Myometrial cell (primary cell): ENCODE results near the gene PLEKHN1. TPM values are rescaled to one million over a fixed set of nuclear protein-coding genes. Genes with fewer than 3 reads are reported as not detected.

Source experiments
- total RNA-seq: library from RNA; depleted of rRNA; stranded (reverse); fragments of >200 nt; gene quantifications from 2 replicates; pipeline ENCODE4 v1.2.3, GENCODE V29; 2015

Gene PLEKHN1, protein sequence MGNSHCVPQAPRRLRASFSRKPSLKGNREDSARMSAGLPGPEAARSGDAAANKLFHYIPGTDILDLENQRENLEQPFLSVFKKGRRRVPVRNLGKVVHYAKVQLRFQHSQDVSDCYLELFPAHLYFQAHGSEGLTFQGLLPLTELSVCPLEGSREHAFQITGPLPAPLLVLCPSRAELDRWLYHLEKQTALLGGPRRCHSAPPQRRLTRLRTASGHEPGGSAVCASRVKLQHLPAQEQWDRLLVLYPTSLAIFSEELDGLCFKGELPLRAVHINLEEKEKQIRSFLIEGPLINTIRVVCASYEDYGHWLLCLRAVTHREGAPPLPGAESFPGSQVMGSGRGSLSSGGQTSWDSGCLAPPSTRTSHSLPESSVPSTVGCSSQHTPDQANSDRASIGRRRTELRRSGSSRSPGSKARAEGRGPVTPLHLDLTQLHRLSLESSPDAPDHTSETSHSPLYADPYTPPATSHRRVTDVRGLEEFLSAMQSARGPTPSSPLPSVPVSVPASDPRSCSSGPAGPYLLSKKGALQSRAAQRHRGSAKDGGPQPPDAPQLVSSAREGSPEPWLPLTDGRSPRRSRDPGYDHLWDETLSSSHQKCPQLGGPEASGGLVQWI
- 0.29 and 1.8 TPM in 2 replicates for total RNA-seq

DNA sequence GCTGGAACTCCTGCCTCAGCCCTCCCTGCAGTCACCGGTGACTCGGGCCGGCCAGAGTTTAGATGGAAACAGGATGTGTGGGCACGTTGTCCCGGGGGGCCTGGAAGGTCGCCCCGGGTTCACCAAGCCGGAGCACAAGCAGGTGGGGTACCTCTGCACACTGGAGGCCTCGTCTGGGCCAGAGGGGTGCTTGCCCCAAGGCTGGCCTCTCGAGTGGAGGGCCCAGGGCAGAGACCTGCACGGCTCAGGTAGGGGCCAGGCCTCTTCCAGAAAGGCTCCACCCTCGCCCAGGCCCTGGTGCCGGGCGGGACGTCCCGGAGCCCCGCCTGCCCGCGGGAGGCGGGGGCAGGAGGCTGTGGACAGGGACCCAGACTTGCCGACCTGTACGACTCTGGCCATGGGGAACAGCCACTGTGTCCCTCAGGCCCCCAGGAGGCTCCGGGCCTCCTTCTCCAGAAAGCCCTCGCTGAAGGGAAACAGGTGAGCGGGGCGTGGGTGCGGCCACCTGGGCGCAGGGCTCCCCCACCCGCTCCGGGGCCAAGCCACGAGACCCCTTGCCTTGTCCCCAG lies at the start of gene PLEKHN1:
Gene PLEKHN1 (plus strand): TSS at position 348 of the 569 bp plus-strand sequence. CDS start 50 bp downstream, at position 398.

DNA sequence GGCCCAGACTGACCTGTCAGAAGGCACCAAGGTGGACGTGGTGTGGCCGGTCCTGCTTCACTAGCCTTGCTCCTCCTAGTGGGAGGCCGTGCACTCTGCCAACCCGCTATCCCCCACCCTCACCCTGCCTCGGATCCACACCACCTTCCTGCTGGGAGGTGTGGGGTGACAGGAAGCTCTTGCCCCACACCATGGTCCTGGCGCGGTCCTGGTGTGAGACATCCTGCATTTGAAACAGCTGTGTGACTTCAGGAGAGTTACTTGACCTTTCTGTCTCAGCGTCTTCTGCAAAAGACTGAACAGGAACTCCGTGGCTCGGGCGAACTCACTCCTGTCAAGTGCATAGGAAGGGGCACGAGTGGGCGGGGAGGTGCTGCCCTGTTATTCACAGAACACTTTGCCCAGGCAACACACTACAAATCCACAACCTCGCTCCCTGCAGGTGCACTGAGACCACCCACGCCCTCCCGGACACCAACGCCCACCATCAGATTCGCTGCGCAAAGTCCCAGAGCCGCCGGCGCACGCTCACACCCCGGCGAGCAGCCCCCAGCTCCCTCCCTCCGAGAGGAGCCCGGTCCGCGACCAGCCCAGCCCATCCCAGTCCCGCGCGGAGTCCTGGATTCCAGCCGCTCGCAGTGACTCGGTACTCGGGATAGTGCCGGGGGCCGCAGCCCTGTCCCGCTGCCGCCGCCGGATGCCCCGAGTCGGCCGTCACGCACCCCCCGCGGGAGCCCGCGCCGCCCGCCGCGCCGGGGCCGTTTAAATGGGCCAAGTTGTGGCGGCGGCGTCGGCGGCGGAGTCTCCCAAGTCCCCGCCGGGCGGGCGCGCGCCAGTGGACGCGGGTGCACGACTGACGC lies 42.9 kb upstream of the PLEKHN1 start, which contains the start of gene SAMD11:
Gene SAMD11 (plus strand): TSS at position 793 of the 860 bp plus-strand sequence. CDS start 509 bp downstream, outside the sequence.

DNA sequence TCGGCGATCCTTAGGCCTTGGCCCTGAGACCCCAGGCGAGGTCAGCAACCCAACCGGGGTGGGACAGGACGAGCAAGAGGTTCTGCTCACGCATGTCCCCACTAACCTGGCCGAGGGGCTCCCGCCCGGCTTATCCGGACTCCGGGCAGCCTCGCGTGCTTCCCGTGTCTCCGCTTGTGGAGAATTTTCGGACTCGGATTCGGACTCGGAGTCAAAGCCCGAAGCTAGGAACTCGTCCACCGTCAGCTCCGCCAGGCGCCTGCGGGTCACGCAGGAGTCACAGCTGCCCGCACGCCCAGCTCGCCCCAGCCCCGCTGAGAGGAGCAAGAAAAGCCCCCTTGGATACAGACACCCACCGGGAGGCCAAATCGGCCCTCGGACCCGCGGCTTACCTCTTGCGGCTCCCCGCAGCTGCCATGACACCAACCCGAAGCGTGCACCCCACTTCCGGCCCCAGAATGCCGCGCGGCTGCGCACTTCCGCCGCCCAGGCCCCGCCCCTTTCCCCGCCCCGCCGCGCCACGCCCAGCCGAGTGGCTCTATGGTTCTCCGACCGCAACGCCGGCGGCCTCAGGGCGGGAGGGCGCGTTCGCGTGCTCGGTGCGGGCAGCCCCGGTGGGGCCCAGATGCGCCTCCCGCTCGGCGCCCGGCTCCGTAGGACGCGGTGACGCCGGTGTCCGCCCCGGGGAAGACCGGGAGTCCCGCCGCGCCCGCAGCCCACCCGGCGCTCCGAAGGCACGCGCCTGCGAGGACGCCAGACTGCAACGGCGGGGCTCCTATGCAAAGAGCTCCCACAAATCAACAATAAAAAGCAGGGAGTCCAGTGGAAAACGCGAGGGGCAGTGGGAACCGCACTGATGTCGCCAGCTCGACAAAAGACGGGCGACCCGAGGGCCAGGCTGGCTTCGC lies 7.2 kb upstream of the PLEKHN1 start, which contains the start of gene NOC2L:
Gene NOC2L (minus strand): TSS at position 434 of the 908 bp plus-strand sequence. CDS start 16 bp downstream, at position 418.

DNA sequence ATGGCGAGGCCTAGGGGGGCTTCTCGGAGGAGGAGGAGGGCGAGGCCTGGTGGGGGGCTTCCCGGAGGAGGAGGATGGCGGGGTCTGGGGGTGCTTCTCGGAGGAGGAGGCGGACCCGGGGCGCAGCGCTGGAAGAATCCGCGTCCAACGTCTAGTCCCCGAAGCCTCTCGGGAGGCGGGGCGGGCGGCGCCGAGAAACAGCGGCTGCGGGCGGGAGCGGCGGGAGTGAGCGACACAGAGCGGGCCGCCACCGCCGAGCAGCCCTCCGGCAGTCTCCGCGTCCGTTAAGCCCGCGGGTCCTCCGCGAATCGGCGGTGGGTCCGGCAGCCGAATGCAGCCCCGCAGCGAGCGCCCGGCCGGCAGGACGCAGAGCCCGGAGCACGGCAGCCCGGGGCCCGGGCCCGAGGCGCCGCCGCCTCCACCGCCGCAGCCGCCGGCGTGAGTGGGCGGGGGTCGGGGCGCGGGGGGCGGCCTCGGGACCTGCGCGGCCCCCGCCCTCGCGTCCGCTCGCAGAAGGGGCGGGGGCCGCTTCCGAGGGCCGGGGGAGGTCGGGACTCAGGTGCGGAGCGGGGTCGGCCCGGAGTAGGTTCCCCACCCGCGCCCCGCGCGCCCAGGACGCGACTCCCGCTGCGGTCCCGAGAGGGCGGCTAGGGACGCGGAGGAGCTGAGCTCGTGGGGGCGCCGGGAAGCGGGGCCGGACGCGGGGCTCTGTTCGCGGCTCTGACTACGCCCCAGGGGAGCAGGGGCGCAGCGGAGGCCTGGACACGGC lies 5.7 kb upstream of the PLEKHN1 start, which contains the start of gene KLHL17:
Gene KLHL17 (plus strand): TSS at position 222 of the 769 bp plus-strand sequence. CDS start 110 bp downstream, at position 332.

DNA sequence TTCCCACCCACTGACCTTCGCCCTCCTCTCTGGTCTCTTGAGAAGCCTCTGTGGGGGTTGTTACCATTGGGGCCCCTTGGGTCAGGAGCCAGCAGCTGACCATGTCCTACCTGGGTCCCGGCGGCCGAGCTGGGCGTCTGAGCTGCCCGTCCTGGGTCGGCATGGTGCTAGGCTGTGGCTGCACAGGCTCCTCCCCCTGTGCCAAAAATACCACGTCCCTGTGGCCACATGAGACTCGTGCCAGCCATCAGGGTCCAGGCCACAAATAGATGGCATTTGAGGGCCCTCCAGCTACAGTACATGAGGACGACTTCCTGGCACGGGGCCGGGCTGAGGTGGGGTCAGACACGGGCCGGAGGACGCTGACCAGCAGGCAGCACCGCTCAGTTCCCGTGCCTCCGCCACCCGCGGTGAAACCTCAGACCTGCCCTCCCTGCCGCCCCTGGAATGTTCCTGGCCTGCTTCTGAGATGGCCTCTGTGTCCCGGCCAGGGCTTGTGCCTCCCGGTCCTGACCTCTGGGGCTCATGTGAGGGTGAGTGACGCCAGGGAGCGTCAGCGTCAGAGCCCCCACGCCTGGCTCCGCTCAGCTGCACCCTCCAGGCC lies 15.8 kb downstream of the PLEKHN1 start, which contains the start of gene PERM1:
Gene PERM1 (minus strand): TSS at position 139 of the 604 bp plus-strand sequence. CDS start 1,064 bp downstream, outside the sequence.

DNA sequence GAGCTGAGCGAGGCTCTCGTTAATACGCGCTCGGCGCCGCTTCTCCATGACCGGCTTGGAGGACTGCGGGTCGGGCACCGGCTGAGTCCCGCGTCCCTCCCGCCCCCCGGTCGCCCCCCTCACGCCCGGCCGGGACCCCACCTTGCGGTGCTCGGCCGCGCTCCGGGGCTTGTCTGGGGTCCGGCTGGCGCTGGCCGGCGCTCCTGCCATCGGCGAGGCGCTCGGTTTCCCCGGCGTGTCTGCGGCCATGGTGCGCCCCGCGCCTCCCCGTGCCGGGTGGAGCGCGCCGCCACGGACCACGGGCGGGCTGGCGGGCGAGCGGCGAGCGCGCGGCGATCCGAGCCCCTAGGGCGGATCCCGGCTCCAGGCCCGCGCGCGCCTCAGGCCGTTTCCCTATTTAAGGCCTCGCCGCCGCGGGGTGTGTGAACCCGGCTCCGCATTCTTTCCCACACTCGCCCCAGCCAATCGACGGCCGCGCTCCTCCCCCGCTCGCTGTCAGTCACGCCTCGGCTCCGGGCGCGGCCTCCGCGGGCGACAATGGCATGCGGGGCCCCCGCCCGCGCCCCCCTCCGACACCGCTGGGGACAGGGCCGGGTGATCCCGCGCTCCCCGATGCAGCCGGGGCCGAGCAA lies 33.6 kb downstream of the PLEKHN1 start, which contains the start of gene HES4:
Gene HES4 (minus strand): TSS at position 373 of the 632 bp plus-strand sequence. CDS start 124 bp downstream, at position 249.

DNA sequence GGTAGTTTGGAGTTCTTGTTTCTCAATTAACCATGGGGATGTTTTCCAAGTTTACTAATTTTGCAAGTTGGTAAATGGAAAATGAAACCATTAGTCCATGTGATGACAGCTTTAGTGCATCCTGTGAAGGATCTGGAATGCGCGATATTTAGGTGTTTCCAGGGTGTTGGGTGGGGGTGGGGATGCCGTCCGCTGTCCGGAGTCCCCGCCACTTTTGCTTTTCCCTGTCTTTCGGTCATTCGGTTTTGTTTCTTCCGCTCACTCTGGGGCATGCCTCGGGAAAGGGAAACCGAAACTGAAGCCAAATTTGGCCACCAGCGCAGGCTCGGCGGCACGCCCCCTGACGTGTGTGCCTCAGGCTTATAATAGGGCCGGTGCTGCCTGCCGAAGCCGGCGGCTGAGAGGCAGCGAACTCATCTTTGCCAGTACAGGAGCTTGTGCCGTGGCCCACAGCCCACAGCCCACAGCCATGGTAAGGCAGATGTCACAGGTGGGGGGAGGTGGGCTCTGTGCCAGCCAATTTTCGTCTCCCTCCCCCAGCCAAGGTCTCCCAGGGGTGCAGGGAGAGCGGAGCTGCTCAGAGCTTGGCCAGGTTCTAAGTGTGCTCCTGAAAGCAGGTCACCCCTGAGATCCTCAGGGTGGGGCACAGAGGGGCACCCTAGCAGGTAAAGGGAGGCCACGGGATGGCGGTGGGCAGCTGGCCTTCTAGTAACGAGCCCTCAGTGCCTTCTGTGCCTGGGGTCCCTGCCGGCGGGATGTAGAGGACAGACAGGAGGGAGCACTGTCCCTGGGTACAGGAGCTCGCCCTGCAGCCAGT lies 47.0 kb downstream of the PLEKHN1 start, which contains the start of gene ISG15:
Gene ISG15 (plus strand): TSS at position 393 of the 817 bp plus-strand sequence. CDS start 77 bp downstream, at position 470.

DNA sequence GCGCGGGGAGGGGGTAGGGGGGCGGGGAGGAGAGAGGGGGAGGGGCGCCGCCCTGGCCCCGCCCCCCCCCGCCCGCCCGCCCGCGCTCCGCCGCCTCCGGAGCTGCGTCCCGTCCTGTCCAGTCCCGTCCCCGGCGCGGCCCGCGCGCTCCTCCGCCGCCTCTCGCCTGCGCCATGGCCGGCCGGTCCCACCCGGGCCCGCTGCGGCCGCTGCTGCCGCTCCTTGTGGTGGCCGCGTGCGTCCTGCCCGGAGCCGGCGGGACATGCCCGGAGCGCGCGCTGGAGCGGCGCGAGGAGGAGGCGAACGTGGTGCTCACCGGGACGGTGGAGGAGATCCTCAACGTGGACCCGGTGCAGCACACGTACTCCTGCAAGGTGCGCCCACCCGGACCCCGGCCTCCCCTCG lies 53.7 kb downstream of the PLEKHN1 start, which contains the start of gene AGRN:
Gene AGRN (plus strand): TSS at position 121 of the 405 bp plus-strand sequence. CDS start 53 bp downstream, at position 174.

Other genes with a start within 250 kb of the PLEKHN1 start
- 3.2 and 8.2 TPM in 2 replicates for gene SAMD11, start 42.6 kb upstream of the PLEKHN1 start, total RNA-seq
- gene NOC2L, start 7.2 kb upstream of the PLEKHN1 start, total RNA-seq, result 98.6 and 102 TPM in 2 replicates
- 3.5 and 10.5 TPM in 2 replicates for gene KLHL17, start 5.9 kb upstream of the PLEKHN1 start, total RNA-seq
- not detected in 2 replicates for gene PERM1, start 15.6 kb downstream of the PLEKHN1 start, total RNA-seq
- gene HES4, start 33.6 kb downstream of the PLEKHN1 start, total RNA-seq, result 0.35 TPM in 1 of 2 replicates, not detected in the other
- gene ISG15, start 47.0 kb downstream of the PLEKHN1 start, total RNA-seq, result 43.4 and 102 TPM in 2 replicates
- gene AGRN, start 53.6 kb downstream of the PLEKHN1 start, total RNA-seq, result 93.2 and 102 TPM in 2 replicates
- gene RNF223, start 107.8 kb downstream of the PLEKHN1 start, total RNA-seq, result not detected in 2 replicates
- gene C1orf159, start 149.6 kb downstream of the PLEKHN1 start, total RNA-seq, result 14.4 and 24.2 TPM in 2 replicates
- not detected in 2 replicates for gene TTLL10, start 207.4 kb downstream of the PLEKHN1 start, total RNA-seq
- 1.9 and 3.7 TPM in 2 replicates for gene TNFRSF18, start 240.1 kb downstream of the PLEKHN1 start, total RNA-seq
- gene TNFRSF4, start 247.7 kb downstream of the PLEKHN1 start, total RNA-seq, result not detected in 2 replicates